Measurements from ENCODE around the gene EPS8L3. TPM values are rescaled to one million over a fixed set of nuclear protein-coding genes. Genes with fewer than 3 reads are reported as not detected.

EPS8L3 gene
- total RNA-seq, 3 donors from 2014 or later (not counting 1 experiment from before 2014, with no cell fraction given) = 0.47 TPM; not detected in 2

DNA sequence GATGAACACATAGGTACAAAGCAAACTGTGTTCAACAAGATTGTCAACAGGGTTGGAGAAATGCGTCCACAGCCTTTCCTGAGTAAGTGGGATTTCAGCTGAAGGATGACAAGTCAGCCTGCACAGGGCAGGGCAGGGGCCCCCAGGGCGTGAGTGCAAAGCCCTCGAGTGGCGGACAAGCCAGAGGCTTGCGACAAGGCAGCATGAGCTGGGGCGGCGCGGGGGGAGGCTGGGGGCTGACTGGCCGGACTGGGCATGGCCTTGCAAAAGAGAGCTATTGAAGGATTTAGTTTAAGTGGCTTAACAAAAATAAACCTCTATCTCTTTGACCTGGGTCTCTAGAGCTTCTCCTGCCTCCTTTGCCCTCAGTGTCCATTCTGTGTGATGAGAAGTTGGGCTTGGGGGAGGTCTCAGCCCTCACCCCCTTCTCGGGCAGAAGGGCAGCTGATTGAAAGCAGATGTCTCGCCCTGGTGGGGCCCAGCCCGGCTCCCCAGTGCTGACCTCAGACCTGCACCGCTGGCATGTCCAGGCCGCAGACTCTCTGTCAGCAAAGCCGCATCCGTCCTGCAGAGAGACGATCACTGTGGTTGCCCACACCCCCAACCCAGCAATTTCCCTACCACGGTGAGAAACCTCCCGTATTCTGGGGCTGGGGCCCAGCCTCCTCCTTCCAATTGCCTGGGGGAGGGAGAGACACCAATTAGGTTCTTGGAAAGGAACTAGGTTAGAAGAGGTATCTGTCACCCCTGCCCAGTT, 24.3 kb upstream of the EPS8L3 start:
- H3K36me3 Mint-ChIP-seq = no peaks in the 10 kb centered on the region
- DNase-seq (peak; percentile 47 to 69), ATAC-seq (peak; percentile 41 to 83 (median 68))
- peaks cover 55 to 66% of the 10 kb centered on the region in 2 donors for H3K4me1 Mint-ChIP-seq
- Histone ChIP-seq H3K27me3 (ENCODE audit: control insufficient read depth, insufficient read depth, low read length) (peaks cover 7% of the 10 kb centered on the region), H3K4me3 (ENCODE audit: low read length) (no peak overlapping the region), H3K36me3 (ENCODE audit: control insufficient read depth, insufficient read depth, low read length) (no peaks in the 10 kb centered on the region), H3K27ac (ENCODE audit: low read length) (no peak overlapping the region), H3K9me3 (ENCODE audit: control insufficient read depth, insufficient read depth, low read length) (no peaks in the 10 kb centered on the region), H3K4me1 (ENCODE audit: control insufficient read depth, insufficient read depth, low read length) (peaks cover 61% of the 10 kb centered on the region)
- H3K4me3 Mint-ChIP-seq = peak overlapping the region; percentile 72
- H3K27ac Mint-ChIP-seq = peak overlapping the region; percentile 62 to 79
- no peaks in the 10 kb centered on the region for H3K9me3 Mint-ChIP-seq
- intact Hi-C loops (cut with micrococcal nuclease) = no loop called here
- TF ChIP-seq, protein P1, sequence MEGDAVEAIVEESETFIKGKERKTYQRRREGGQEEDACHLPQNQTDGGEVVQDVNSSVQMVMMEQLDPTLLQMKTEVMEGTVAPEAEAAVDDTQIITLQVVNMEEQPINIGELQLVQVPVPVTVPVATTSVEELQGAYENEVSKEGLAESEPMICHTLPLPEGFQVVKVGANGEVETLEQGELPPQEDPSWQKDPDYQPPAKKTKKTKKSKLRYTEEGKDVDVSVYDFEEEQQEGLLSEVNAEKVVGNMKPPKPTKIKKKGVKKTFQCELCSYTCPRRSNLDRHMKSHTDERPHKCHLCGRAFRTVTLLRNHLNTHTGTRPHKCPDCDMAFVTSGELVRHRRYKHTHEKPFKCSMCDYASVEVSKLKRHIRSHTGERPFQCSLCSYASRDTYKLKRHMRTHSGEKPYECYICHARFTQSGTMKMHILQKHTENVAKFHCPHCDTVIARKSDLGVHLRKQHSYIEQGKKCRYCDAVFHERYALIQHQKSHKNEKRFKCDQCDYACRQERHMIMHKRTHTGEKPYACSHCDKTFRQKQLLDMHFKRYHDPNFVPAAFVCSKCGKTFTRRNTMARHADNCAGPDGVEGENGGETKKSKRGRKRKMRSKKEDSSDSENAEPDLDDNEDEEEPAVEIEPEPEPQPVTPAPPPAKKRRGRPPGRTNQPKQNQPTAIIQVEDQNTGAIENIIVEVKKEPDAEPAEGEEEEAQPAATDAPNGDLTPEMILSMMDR (IDR thresholded peaks at IDR 0.05) = no peak
- WGBS (ENCODE audit: insufficient coverage) = 57% methylated on average over 19 of the region's 19 CpGs
- peaks cover 32 to 39% of the 10 kb centered on the region in 2 donors for H3K27me3 Mint-ChIP-seq (ENCODE audit: low read depth in 2 of 2)

DNA sequence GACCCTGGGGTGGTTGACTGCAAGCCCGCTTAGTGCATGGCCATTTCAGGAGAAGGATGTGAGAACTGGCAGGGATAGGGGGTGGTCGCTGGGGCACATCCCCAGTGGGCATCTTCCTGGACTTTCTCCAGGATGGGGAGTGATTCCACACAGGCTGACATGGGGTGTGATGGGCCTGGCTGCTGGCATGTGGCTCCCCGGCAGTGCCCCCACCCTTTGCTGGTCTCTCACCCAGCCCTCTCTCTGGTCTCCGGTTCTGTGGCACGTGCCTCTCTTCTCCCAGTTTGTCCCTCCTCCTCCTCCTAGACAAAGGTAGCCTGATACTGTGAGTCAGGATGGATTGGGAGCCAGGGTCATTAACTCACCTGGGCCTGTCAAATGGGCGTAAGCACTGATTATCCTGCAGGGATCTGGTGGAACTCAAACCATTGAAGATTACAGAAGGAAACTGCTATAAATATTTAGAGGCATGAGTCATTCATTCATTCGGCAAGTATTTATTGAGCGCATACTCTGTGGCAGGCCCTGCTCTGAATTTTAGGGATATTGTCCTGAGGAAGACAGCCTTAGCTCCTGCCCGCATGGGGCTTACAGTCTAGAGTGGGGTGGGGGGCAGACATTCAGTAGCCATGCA, 23.6 kb upstream of the EPS8L3 start:
- TF ChIP-seq, protein P1 (IDR thresholded peaks at IDR 0.05) = no peak
- DNase-seq (no peak), ATAC-seq (no peak)
- Mint-ChIP-seq H3K4me3 (peak overlapping the region; percentile 72), H3K27me3 (ENCODE audit: low read depth in 2 of 2) (peaks cover 36 to 43% of the 10 kb centered on the region in 2 donors), H3K9me3 (no peaks in the 10 kb centered on the region), H3K4me1 (peaks cover 52 to 60% of the 10 kb centered on the region in 2 donors), H3K27ac (peak overlapping the region in 1 of 2 donors; percentile 79), H3K36me3 (no peaks in the 10 kb centered on the region)
- intact Hi-C loops (cut with micrococcal nuclease) = no loop called here
- Histone ChIP-seq H3K36me3 (ENCODE audit: control insufficient read depth, insufficient read depth, low read length) (no peaks in the 10 kb centered on the region), H3K4me3 (ENCODE audit: low read length) (no peak overlapping the region), H3K27me3 (ENCODE audit: control insufficient read depth, insufficient read depth, low read length) (peaks cover 5% of the 10 kb centered on the region), H3K27ac (ENCODE audit: low read length) (no peak overlapping the region), H3K9me3 (ENCODE audit: control insufficient read depth, insufficient read depth, low read length) (no peaks in the 10 kb centered on the region), H3K4me1 (ENCODE audit: control insufficient read depth, insufficient read depth, low read length) (peaks cover 54% of the 10 kb centered on the region)
- 96% methylated on average over 9 of the region's 9 CpGs for WGBS (ENCODE audit: insufficient coverage)

DNA sequence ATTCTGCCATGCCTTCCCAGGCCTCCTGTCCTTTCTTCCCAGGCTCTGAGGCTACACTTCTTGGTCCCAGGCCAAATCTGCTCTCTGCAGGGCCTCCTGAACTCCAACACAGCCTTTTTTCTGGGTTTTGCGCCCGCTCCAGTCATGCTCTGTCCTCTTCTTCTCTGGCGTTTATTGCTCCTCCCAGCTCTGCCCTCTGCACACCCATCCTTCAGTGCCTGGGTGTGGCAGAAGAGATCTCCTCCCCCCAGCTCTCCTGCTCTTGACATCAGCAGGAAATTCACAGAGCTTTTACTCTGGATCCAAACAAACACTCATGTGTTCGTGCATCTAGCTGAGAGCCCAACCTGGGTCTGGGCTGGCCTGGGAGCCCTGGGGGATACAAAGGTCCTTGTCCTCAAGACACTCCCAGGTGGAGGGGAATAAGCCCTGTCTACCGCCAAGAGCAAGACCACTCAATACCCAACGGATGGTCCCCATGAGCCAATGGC, 22.9 kb upstream of the EPS8L3 start:
- Histone ChIP-seq H3K4me1 (ENCODE audit: control insufficient read depth, insufficient read depth, low read length) (peaks cover 47% of the 10 kb centered on the region), H3K4me3 (ENCODE audit: low read length) (no peak overlapping the region), H3K9me3 (ENCODE audit: control insufficient read depth, insufficient read depth, low read length) (no peaks in the 10 kb centered on the region), H3K36me3 (ENCODE audit: control insufficient read depth, insufficient read depth, low read length) (no peaks in the 10 kb centered on the region), H3K27ac (ENCODE audit: low read length) (no peak overlapping the region), H3K27me3 (ENCODE audit: control insufficient read depth, insufficient read depth, low read length) (no peaks in the 10 kb centered on the region)
- no peak for ATAC-seq
- Mint-ChIP-seq H3K4me3 (no peak overlapping the region), H3K27me3 (ENCODE audit: low read depth in 2 of 2) (peaks cover 36 to 51% of the 10 kb centered on the region in 2 donors), H3K36me3 (no peaks in the 10 kb centered on the region), H3K27ac (no peak overlapping the region), H3K4me1 (peaks cover 51 to 57% of the 10 kb centered on the region in 2 donors), H3K9me3 (no peaks in the 10 kb centered on the region)
- 95% methylated on average over 6 of the region's 6 CpGs for WGBS (ENCODE audit: insufficient coverage)
- intact Hi-C loops (cut with micrococcal nuclease) = no loop called here
- TF ChIP-seq, protein P1 (IDR thresholded peaks at IDR 0.05) = no peak
- DNase-seq = no peak

All from natural killer cell (primary cell).